Measurements from ENCODE around the gene RNF187. TPM values are rescaled to one million over a fixed set of nuclear protein-coding genes. Genes with fewer than 3 reads are reported as not detected.

Gene RNF187
- total and polyA plus RNA-seq, 2 of the 13 experiments (the other 11 are each of a cell fraction or from before 2014, with no cell fraction given): 41.3 to 59.4 TPM

- TF ChIP-seq ATRX (CRISPR knock-in tag; IDR thresholded peaks at IDR 0.05; ENCODE audit: borderline replicate concordance) (no peak), GPN1 (CRISPR knock-in tag; IDR thresholded peaks at IDR 0.05; ENCODE audit: borderline replicate concordance) (no peak), NCOA5 (CRISPR knock-in tag; IDR thresholded peaks at IDR 0.05) (no peak), SNAPC5 (CRISPR knock-in tag; IDR thresholded peaks at IDR 0.05; ENCODE audit: borderline replicate concordance) (no peak), ZNF773 (CRISPR knock-in tag; IDR thresholded peaks at IDR 0.05; ENCODE audit: borderline replicate concordance) (no peak), MTERF4 (CRISPR knock-in tag; IDR thresholded peaks at IDR 0.05) (no peak), MXI1 (IDR thresholded peaks at IDR 0.05; ENCODE audit: borderline replicate concordance, low read depth, low read length) (no peak), THRA (CRISPR knock-in tag; IDR thresholded peaks at IDR 0.05; ENCODE audit: borderline replicate concordance) (no peak), RBAK (CRISPR knock-in tag; IDR thresholded peaks at IDR 0.05) (no peak), NCOR1 (IDR thresholded peaks at IDR 0.05; ENCODE audit: borderline replicate concordance, low read length) (no peak)
- ChIA-PET POLR2A (no interaction called here), CTCF (ENCODE audit: low intra/inter-chr PET ratio, low total read pairs) (no interaction called here)
- no peaks in the 10 kb centered on the region for H3K79me2 ChIP-seq (ENCODE audit: insufficient read depth, low read length)
- DNase-seq (ENCODE audit: low spot score) (no peak), FAIRE-seq (no peak), ATAC-seq (no peak)
- H3K27me3 ChIP-seq (ENCODE audit: control insufficient read depth in 1 of 2, insufficient read depth in 2 of 2, low read length in 2 of 2): no peaks in the 10 kb centered on the region; a peak in 2 of 5 replicates
- H3K36me3 ChIP-seq (replicated peaks in 1 of 2; ENCODE audit: control insufficient read depth in 1 of 2, insufficient read depth in 2 of 2, low read length in 2 of 2): no peaks in the 10 kb centered on the region
- H3K4me2 ChIP-seq (ENCODE audit: low read depth, low read length): no peak overlapping the region
- in situ Hi-C loops (cut with HindIII; ENCODE audit: extremely low pct_ligation_motif_present, low pct_unique_long_range_greater_than_20kb): no loop called here
- no peak overlapping the region for H3K9ac ChIP-seq (ENCODE audit: insufficient read depth, low read depth, low read length)
- no TSS peak for BruUV-seq (replicated peaks)
- WGBS (ENCODE audit: low lambda C conversion rate): 0% methylated on average over 1 of the region's 3 CpGs
- no peaks in the 10 kb centered on the region for H3K9me3 ChIP-seq (ENCODE audit: low read length)
- no peak overlapping the region for H3K4me3 ChIP-seq (replicated peaks in 1 of 3; ENCODE audit: insufficient read depth in 1 of 3, low read depth in 2 of 3, low read length in 3 of 3)
- H4K20me1 ChIP-seq (ENCODE audit: insufficient read depth, low read length): no peaks in the 10 kb centered on the region
- no peak overlapping the region for H2AFZ ChIP-seq (ENCODE audit: low read length)
- intact Hi-C loops (cut with micrococcal nuclease; ENCODE audit: unreplicated experiment): no loop called here
- no peaks in the 10 kb centered on the region for H3K4me1 ChIP-seq (ENCODE audit: insufficient read depth, low read length)
- no peak overlapping the region for H3K27ac ChIP-seq (ENCODE audit: extremely low read length, insufficient read depth, low read length)
Measured at GRCh38 chr1:228530086-228530758, 43.0 kb downstream of the RNF187 start.
